ENCODE results near the gene POLR2L.

GRCh38 chr11:883527-883926 is 41.2 kb upstream of the POLR2L start:
- no peak for TF ChIP-seq CTCF (IDR thresholded peaks at IDR 0.05)
- no peak for TF ChIP-seq EZH2 (IDR thresholded peaks at IDR 0.05; ENCODE audit: borderline replicate concordance, insufficient read depth, low read depth, low read length, poor library complexity, severe bottlenecking)
